A549 (cell line): ENCODE measurements around the gene COL26A1.

Source experiments
- EHMT2 ChIP-seq: fragments of 200-600 bp; sonication (generic); IDR thresholded peaks from 2 replicates; pipeline ENCODE4 v1.6.1; 2016; ENCODE audit warnings: antibody characterized with exemption, low read depth, mild to moderate bottlenecking, moderate library complexity
- HDAC2 ChIP-seq: fragments of 200-600 bp; sonication (generic); IDR thresholded peaks from 2 replicates; pipeline ENCODE4 v1.6.1; 2016
- JUN ChIP-seq, 2 experiments: fragments of >200 bp; sonication (Bioruptor Twin); formaldehyde crosslinking; IDR thresholded peaks; 2 replicates in 1 of 2; 3 replicates in 1 of 2; pipeline ENCODE4 v1.6.1; 2016 to 2017

DNA sequence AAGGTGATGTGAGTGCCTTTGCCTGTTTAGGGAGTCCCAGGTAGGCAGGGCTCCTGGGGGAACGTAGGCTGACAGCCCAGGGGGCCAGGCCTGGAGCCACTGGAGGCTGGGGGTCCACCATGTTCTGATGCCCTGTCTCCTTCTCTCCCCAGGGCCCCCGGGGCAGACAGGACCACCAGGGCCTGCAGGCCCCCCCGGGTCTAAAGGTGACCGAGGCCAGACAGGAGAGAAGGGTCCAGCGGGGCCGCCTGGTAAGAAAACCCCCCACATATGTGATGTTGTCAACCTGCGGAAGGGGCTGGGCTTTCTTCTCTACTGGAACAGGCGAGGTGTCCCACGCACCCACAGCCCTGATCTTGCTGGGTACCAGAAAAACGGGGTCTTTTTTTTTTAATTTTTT lies 181.2 kb downstream of the COL26A1 start:
- TF ChIP-seq HDAC2 (no peak), EHMT2 (no peak), JUN (IDR thresholded peaks at IDR 0.05) (no peak)
